NCI-H524 (cell line): ENCODE results near the gene MED9.
A peak's percentile ranks its signal among the peaks of the same experiment; 100 is the strongest.
"Not testable (repeated sequence)": the region's sequence is repeated elsewhere in the genome, so short reads cannot be mapped to it uniquely, and the experiment has no call there.

ENCODE experiments used
- DNase-seq, 2 experiments: peaks; one replicate each; lab custom pipeline; 2025; lab: John Stamatoyannopoulos, UW

The MED9 gene

GRCh38 chr17:17476865-17477467 lies at the start of gene MED9:
MED9 (plus strand) TSS chr17:17477000; CDS start chr17:17477042, 42 bp downstream.
- DNase-seq, result peak; percentile 77 to 89

DNA sequence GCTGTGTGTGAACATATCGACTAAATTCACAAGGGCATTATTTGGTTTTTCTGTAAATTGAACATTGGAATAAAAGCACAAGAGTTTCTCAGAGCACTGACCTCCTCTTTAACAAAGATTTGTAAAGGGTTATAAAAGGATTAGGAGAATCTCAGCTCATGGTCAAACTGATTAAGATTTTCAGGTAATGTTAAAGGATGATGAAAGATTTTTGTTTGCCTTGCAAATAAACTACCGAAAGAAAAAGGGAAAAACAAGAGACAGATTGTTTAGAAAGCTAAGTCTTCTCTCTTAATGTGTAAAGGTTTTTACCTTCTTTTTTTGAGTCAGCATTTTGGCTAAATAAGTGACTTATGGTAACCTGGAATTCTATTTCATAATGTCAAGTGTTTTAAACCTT lies 47.6 kb upstream of the MED9 start:
- DNase-seq, result no peak

GRCh38 chr17:17430924-17431323 lies 45.9 kb upstream of the MED9 start:
- not testable (repeated sequence) for DNase-seq

DNA sequence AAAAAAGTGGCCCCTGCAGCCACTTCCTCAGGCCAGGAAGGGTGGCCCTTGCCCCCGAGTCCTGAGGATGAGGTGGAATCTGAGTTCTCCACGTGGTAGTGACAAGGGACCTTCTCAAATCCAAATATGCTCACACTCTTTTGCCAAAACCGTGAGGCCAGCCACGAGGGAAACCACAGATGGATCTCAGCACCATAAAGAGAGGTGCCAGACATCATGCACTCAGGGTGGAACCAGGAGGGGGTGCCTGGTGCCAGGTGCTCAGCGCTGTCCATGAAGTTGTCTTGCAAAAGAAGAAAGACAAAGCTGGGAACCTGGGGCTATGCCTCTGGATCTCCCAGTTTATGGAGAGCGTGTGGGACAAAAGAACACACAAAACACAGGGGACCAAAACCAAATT lies 45.2 kb upstream of the MED9 start:
- DNase-seq, result no peak

- peak in 1 of 2 experiments; percentile 13 for DNase-seq
These were observed 43.6 kb upstream of the MED9 start for GRCh38 chr17:17433000-17433703.

DNA sequence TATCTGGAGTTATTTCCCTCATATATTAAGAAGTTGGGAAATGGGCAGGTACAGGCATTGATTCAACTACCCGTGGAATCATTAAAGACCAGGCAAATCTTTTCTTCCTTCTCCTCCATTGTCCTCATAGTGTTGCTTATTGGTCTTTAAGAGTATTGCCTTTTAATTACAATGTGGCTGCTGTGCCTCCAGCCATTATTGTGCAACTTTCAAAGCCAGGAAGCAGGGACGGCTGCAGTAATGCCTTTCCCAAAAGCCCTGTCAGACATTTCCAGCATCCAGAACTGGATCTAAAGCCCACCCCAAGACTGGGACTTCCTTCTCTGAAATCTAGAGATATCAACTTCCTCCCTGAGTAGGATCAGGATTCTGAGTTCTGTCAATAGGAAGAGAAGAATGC lies 42.3 kb upstream of the MED9 start:
- DNase-seq, result no peak

GRCh38 chr17:17435323-17435722 lies 41.5 kb upstream of the MED9 start:
- no peak for DNase-seq

GRCh38 chr17:17437461-17437860 lies 39.3 kb upstream of the MED9 start:
- DNase-seq, result peak in 1 of 2 experiments; percentile 47

GRCh38 chr17:17437893-17438292 lies 38.9 kb upstream of the MED9 start:
- DNase-seq, result no peak

GRCh38 chr17:17440010-17440843 lies 36.6 kb upstream of the MED9 start:
- peak; percentile 60 to 85 for DNase-seq

DNA sequence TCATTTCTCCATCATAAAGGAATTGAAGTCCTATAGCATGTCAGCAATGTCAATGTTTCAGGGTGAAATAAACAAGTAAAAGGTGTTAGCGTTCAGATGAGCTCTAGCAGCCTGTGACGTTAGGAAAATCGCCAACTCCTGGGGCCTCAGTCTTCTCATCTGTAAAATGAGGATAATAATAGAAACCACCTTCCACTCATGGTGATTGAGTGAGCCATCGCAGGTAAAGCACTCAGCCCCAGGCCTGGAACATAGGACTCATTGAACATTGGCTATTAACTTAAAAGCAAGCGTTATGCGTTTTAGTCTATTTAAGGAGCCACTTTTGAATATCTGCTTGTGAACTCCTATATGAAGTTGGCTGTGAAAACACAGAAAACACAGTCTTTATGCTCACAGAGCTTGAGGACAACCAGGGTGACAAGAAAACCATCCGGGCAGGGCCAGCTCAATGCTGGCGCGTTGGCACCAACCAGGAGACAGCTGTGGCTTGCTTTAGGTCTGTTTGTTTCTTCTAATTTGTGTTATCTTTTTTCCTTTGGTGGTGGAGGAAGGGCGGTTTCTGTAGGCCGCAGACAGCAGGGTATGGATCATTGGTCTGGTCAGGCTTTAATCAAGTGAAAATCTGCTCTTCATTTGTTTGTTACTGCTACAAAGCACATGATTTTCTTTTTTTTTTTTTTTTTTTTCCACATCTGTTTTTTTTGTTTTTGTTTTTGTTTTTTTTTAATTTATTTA lies 35.7 kb upstream of the MED9 start:
- DNase-seq, result peak; percentile 32 to 36

DNA sequence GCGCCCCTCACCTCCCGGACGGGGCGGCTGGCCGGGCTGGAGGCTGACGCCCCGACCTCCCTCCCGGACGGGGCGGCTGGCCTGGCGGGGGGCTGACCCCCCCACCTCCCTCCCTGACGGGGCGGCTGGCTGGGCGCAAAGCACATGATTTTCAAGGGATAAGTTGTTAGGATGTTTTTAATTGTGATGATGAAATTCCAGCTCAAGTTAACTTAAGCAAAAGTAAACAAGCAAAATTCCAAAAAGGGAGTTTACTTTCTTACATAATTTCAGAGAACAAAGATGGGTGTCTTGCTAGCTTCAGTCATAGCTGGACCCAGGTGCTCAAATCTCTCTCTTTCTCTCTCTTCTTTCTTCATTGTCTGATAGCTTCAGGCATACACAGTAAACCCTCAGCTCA lies 33.6 kb upstream of the MED9 start:
- no peak for DNase-seq

- no peak for DNase-seq
These were observed 31.4 kb upstream of the MED9 start for GRCh38 chr17:17445296-17445924.

DNA sequence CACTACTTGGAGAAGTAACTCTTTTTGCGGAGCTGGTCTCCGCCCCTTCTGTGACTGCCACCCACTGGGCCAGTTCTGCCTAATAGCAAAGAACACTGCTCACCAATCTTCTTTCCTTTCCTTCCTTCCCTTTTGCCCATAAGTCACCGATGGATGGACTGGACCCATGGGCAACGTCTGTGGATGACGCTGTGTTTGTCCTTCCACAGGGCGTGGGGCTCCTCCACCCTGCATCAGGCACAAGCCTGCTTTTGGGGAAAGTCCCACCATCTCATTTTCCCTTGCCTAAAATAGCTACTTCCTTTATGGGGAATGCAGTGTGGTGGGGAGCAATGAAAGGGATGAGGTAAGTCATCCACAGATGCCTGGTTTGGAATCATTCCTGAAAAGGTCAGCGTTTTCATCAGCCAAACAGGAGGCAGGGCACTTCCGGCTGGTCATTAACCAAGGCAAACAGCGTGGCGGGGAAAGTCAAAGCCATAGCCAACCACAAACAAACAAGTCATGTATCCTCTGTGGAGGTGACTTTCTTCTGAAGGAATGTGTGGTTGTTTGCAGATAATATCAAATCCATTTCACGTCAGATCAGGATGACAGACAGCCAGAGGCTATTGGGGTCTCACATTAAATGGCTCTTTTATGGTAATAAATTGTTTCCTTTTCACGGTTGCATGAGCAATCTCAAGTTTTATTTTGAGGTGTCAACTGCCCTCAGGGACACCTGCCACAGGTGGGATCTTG lies 30.7 kb upstream of the MED9 start:
- DNase-seq, result no peak

- DNase-seq, result peak in 1 of 2 experiments; percentile 39
These were observed 30.1 kb upstream of the MED9 start for GRCh38 chr17:17446666-17447155.

- no peak for DNase-seq
These were observed 29.5 kb upstream of the MED9 start for GRCh38 chr17:17447264-17447663.

GRCh38 chr17:17448076-17448475 lies 28.7 kb upstream of the MED9 start:
- DNase-seq, result no peak

- no peak for DNase-seq
These were observed 28.1 kb upstream of the MED9 start for GRCh38 chr17:17448723-17449122.

DNA sequence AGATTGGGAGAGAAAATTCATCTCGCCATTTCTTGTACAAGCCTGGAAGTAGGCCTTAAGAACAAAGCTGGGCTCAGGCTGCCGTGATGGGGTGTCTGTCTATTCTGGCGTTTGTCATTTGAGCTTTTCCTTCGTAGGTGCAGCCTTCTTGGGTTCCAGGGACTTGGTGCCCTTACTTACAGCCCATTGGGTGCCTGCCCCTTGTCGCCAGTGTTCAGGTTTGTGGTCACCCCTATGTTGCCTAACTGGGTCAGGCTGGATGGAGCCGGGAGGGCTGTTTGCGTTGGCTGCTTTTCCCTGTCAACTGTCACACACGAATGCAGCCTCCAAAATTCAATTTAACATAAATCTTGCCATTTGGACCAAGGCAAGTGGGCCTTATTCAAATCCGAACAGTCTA lies 23.7 kb upstream of the MED9 start:
- DNase-seq, result no peak

DNA sequence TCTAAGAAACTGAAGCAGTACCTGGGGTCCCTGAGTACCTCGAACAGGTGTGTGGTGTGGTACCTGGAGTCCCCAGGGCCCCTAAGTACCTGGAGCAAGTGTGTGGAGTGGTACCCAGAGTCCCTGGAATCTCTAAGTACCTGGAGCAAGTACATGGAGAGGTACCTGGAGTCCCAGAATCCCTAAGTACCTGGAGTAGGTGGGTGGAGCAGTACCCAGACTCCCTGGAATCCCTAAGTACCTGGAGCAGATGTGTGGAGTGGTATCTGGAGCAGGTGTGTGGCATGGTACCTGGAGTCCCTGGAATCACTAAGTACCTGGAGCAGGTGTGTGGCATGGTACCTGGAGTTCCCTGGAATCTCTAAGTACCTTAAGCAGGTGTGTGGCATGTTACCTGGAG lies 22.5 kb upstream of the MED9 start:
- no peak for DNase-seq

GRCh38 chr17:17454700-17455099 lies 22.1 kb upstream of the MED9 start:
- not testable (repeated sequence) for DNase-seq
